Nephron (organoid): ENCODE results near the gene SRSF3.
A peak's percentile ranks its signal among the peaks of the same experiment; 100 is the strongest.

Experiments used
- H3K27ac Mint-ChIP-seq, 3 experiments: 2 replicates each; pipeline ENCODE4 v1.8.0; 2020; ENCODE audit warnings: mixed read lengths in 3 of 3, mild to moderate bottlenecking in 2 of 3, moderate library complexity in 1 of 3
- H3K27me3 Mint-ChIP-seq: 2 replicates; pipeline ENCODE4 v1.8.0; 2021; ENCODE audit warnings: low read depth, mild to moderate bottlenecking, moderate library complexity, mixed read lengths
- H3K36me3 Mint-ChIP-seq: 2 replicates; pipeline ENCODE4 v1.8.0; 2020; ENCODE audit warnings: low read depth, mixed read lengths
- H3K4me1 Mint-ChIP-seq: 2 replicates; pipeline ENCODE4 v1.8.0; 2020; ENCODE audit warnings: mixed read lengths
- H3K4me3 Mint-ChIP-seq, 3 experiments: 2 replicates each; pipeline ENCODE4 v1.8.0; 2020; ENCODE audit warnings: mild to moderate bottlenecking in 3 of 3, mixed read lengths in 3 of 3, moderate library complexity in 2 of 3
- H3K9me3 Mint-ChIP-seq: 2 replicates; pipeline ENCODE4 v1.8.0; 2020; ENCODE audit warnings: mixed read lengths
- CTCF ChIP-seq, 3 experiments: fragments of 200-600 bp; sonication (generic); IDR thresholded peaks; one replicate each; pipeline ENCODE4 v1.5.0; 2021; ENCODE audit warnings: antibody characterized with exemption in 3 of 3; ENCODE audit not compliant: unreplicated experiment in 3 of 3

The SRSF3 gene

GRCh38 chr6:36627141-36627540 is 33.0 kb downstream of the SRSF3 start:
- Mint-ChIP-seq H3K4me1 (peaks cover 70% of the 10 kb centered on the region), H3K27me3 (peaks cover 4% of the 10 kb centered on the region), H3K36me3 (no peaks in the 10 kb centered on the region), H3K4me3 (peak overlapping the region in 1 of 3 experiments; percentile 4), H3K9me3 (no peaks in the 10 kb centered on the region), H3K27ac (peak overlapping the region; percentile 88 to 92 (median 91))
- TF ChIP-seq CTCF (IDR thresholded peaks at IDR 0.05; ENCODE audit: unreplicated experiment in 3 of 3): no peak

GRCh38 chr6:36627801-36628246 is 33.7 kb downstream of the SRSF3 start:
- no peaks in the 10 kb centered on the region for H3K9me3 Mint-ChIP-seq
- H3K4me3 Mint-ChIP-seq: peak overlapping the region; percentile 4 to 55 (median 18)
- H3K4me1 Mint-ChIP-seq: peaks cover 65% of the 10 kb centered on the region
- no peak for TF ChIP-seq CTCF (IDR thresholded peaks at IDR 0.05; ENCODE audit: unreplicated experiment in 3 of 3)
- peak overlapping the region; percentile 88 to 92 (median 91) for H3K27ac Mint-ChIP-seq
- peaks cover 4% of the 10 kb centered on the region for H3K27me3 Mint-ChIP-seq
- H3K36me3 Mint-ChIP-seq: no peaks in the 10 kb centered on the region

GRCh38 chr6:36629784-36630183 is 35.6 kb downstream of the SRSF3 start:
- Mint-ChIP-seq H3K27ac (peak overlapping the region in 1 of 3 experiments; percentile 44), H3K4me3 (no peak overlapping the region), H3K4me1 (peaks cover 65% of the 10 kb centered on the region), H3K36me3 (no peaks in the 10 kb centered on the region), H3K27me3 (peaks cover 4% of the 10 kb centered on the region), H3K9me3 (no peaks in the 10 kb centered on the region)
- TF ChIP-seq CTCF (IDR thresholded peaks at IDR 0.05; ENCODE audit: unreplicated experiment in 3 of 3): no peak

GRCh38 chr6:36631326-36632011 is 37.3 kb downstream of the SRSF3 start:
- H3K4me1 Mint-ChIP-seq: peaks cover 65% of the 10 kb centered on the region
- H3K36me3 Mint-ChIP-seq: no peaks in the 10 kb centered on the region
- no peak for TF ChIP-seq CTCF (IDR thresholded peaks at IDR 0.05; ENCODE audit: unreplicated experiment in 3 of 3)
- no peaks in the 10 kb centered on the region for H3K9me3 Mint-ChIP-seq
- peaks cover 11% of the 10 kb centered on the region for H3K27me3 Mint-ChIP-seq
- H3K4me3 Mint-ChIP-seq: peak overlapping the region in 2 of 3 experiments; percentile 38 to 43
- peak overlapping the region; percentile 82 to 93 (median 86) for H3K27ac Mint-ChIP-seq

- peaks cover 66% of the 10 kb centered on the region for H3K4me1 Mint-ChIP-seq
- H3K9me3 Mint-ChIP-seq: no peaks in the 10 kb centered on the region
- peaks cover 11% of the 10 kb centered on the region for H3K27me3 Mint-ChIP-seq
- peak overlapping the region in 2 of 3 experiments; percentile 92 to 96 for H3K27ac Mint-ChIP-seq
- no peak overlapping the region for H3K4me3 Mint-ChIP-seq
- H3K36me3 Mint-ChIP-seq: no peaks in the 10 kb centered on the region
- TF ChIP-seq CTCF (IDR thresholded peaks at IDR 0.05; ENCODE audit: unreplicated experiment in 3 of 3): no peak
These were observed 39.2 kb downstream of the SRSF3 start for GRCh38 chr6:36633370-36633769.

- no peaks in the 10 kb centered on the region for H3K36me3 Mint-ChIP-seq
- peaks cover 65% of the 10 kb centered on the region for H3K4me1 Mint-ChIP-seq
- peak overlapping the region in 1 of 3 experiments; percentile 44 for H3K4me3 Mint-ChIP-seq
- TF ChIP-seq CTCF (IDR thresholded peaks at IDR 0.05; ENCODE audit: unreplicated experiment in 3 of 3): no peak
- no peaks in the 10 kb centered on the region for H3K9me3 Mint-ChIP-seq
- peak overlapping the region; percentile 84 to 96 (median 92) for H3K27ac Mint-ChIP-seq
- peaks cover 11% of the 10 kb centered on the region for H3K27me3 Mint-ChIP-seq
These were observed 39.8 kb downstream of the SRSF3 start for GRCh38 chr6:36633915-36634314.
